IMR-90 (cell line): ENCODE measurements around the gene NRP1. TPM values are rescaled to one million over a fixed set of nuclear protein-coding genes. Genes with fewer than 3 reads are reported as not detected.

Experiments
- ATAC-seq: fragments of 200-7000 bp; cut with Tn5 transposase; 2 replicates; pipeline ENCODE4 v1.9.1; 2020; ENCODE audit warnings: low read depth, mild to moderate bottlenecking, moderate library complexity
- BruUV-seq: library from RNA; stranded (reverse); fragments of 400-500 nt; replicated peaks from 2 replicates; lab custom pipeline; 2021; lab: Mats Ljungman, UMichigan
- CTCF ChIA-PET: fragments of 300-600 bp; formaldehyde crosslinking; extraction: SDS; loops from one replicate; lab custom pipeline; 2021; ENCODE audit warnings: antibody characterized with exemption; lab: Yijun Ruan, JAX
- POLR2A ChIA-PET: fragments of 300-600 bp; sonication (Branson Sonifier 250); formaldehyde crosslinking; loops from one replicate; lab custom pipeline; 2022; ENCODE audit warnings: antibody characterized with exemption; ENCODE audit not compliant: unreplicated experiment; lab: Charles Lee
- DNase-seq: peaks from one replicate; pipeline ENCODE4 v3.0.0; 2013
- H2AFZ ChIP-seq: replicated peaks from 2 replicates; pipeline ENCODE3; 2013; ENCODE audit warnings: low read length, mild to moderate bottlenecking; ENCODE audit not compliant: poor library complexity
- H2AK5ac ChIP-seq: 2 replicates; pipeline ENCODE4 v1.6.1; 2013; ENCODE audit warnings: low read depth, low read length, inconsistent platforms
- H2AK9ac ChIP-seq: replicated peaks from 2 replicates; pipeline ENCODE3; 2013; ENCODE audit warnings: mild to moderate bottlenecking, low read depth, low read length, moderate library complexity; ENCODE audit not compliant: poor library complexity
- H2BK120ac ChIP-seq: 2 replicates; pipeline ENCODE4 v1.6.1; 2013; ENCODE audit warnings: low read depth, low read length, inconsistent platforms
- H2BK15ac ChIP-seq: 3 replicates; pipeline ENCODE4 v1.6.1; 2013; ENCODE audit warnings: low read depth, low read length, inconsistent platforms
- H2BK20ac ChIP-seq: 2 replicates; pipeline ENCODE4 v1.6.1; 2013; ENCODE audit warnings: low read depth, mild to moderate bottlenecking, inconsistent platforms, low read length, moderate library complexity
- H2BK5ac ChIP-seq: 2 replicates; pipeline ENCODE4 v1.6.1; 2013; ENCODE audit warnings: mild to moderate bottlenecking, low read depth, low read length, inconsistent platforms; ENCODE audit not compliant: poor library complexity, severe bottlenecking
- H3K14ac ChIP-seq: replicated peaks from 2 replicates; pipeline ENCODE4 v1.6.1; 2013; ENCODE audit warnings: low read depth, low read length, inconsistent platforms
- H3K18ac ChIP-seq: 2 replicates; pipeline ENCODE4 v1.6.1; 2013; ENCODE audit warnings: low read depth, low read length, control low read depth
- H3K23ac ChIP-seq: 2 replicates; pipeline ENCODE4 v1.6.1; 2013; ENCODE audit warnings: low read depth, low read length, inconsistent platforms
- H3K27ac ChIP-seq: 2 replicates; pipeline ENCODE4 v1.5.1; 2013; ENCODE audit warnings: mild to moderate bottlenecking, control low read depth, low read length; ENCODE audit not compliant: insufficient read depth
- H3K27me3 ChIP-seq: 2 replicates; pipeline ENCODE4 v1.6.1; 2013; ENCODE audit warnings: low read length; ENCODE audit not compliant: control insufficient read depth, insufficient read depth
- H3K36me3 ChIP-seq: 2 replicates; pipeline ENCODE4 v1.6.1; 2013; ENCODE audit warnings: low read length, mixed read lengths; ENCODE audit not compliant: control insufficient read depth, insufficient read depth
- H3K4ac ChIP-seq: 2 replicates; pipeline ENCODE4 v1.6.1; 2013; ENCODE audit warnings: low read depth, low read length, inconsistent platforms
- H3K4me1 ChIP-seq: 2 replicates; pipeline ENCODE4 v1.6.1; 2013; ENCODE audit warnings: low read length, mixed read lengths; ENCODE audit not compliant: control insufficient read depth, insufficient read depth
- H3K4me2 ChIP-seq: 2 replicates; pipeline ENCODE4 v1.6.1; 2013; ENCODE audit warnings: low read depth, mild to moderate bottlenecking, control low read depth, low read length, moderate library complexity
- H3K4me3 ChIP-seq: 2 replicates; pipeline ENCODE4 v1.5.1; 2013; ENCODE audit warnings: low read depth, mild to moderate bottlenecking, control low read depth, low read length, moderate library complexity; ENCODE audit not compliant: insufficient read depth
- H3K56ac ChIP-seq: 2 replicates; pipeline ENCODE4 v1.6.1; 2013; ENCODE audit warnings: low read length, inconsistent platforms; ENCODE audit not compliant: insufficient read depth; ENCODE audit errors: extremely low read depth
- H3K79me1 ChIP-seq, 2 experiments: 2 replicates each; pipeline ENCODE4 v1.6.1; 2013; ENCODE audit warnings: low read length in 2 of 2, inconsistent platforms in 1 of 2, low read depth in 1 of 2
- H3K9ac ChIP-seq: 2 replicates; pipeline ENCODE4 v1.6.1; 2013; ENCODE audit warnings: low read depth, low read length, control low read depth
- H3K9me1 ChIP-seq: 2 replicates; pipeline ENCODE4 v1.6.1; 2013; ENCODE audit warnings: low read length, inconsistent platforms; ENCODE audit not compliant: insufficient read depth
- H3K9me3 ChIP-seq: 2 replicates; pipeline ENCODE4 v1.6.1; 2013; ENCODE audit warnings: low read length; ENCODE audit not compliant: control insufficient read depth, insufficient read depth
- H4K20me1 ChIP-seq: 2 replicates; pipeline ENCODE4 v1.6.1; 2013; ENCODE audit warnings: low read length, inconsistent platforms; ENCODE audit not compliant: insufficient read depth
- H4K5ac ChIP-seq: 2 replicates; pipeline ENCODE4 v1.6.1; 2013; ENCODE audit warnings: mild to moderate bottlenecking, low read depth, low read length, control low read depth
- H4K8ac ChIP-seq, 2 experiments: 2 replicates each; pipeline ENCODE4 v1.6.1; 2013; ENCODE audit warnings: low read depth in 2 of 2, low read length in 2 of 2, control low read depth in 1 of 2, inconsistent platforms in 1 of 2
- H4K91ac ChIP-seq: 2 replicates; pipeline ENCODE4 v1.6.1; 2013; ENCODE audit warnings: low read depth, low read length, inconsistent platforms; ENCODE audit not compliant: insufficient read depth
- CEBPB ChIP-seq: IDR thresholded peaks from 2 replicates; pipeline ENCODE4 v1.6.1; 2012; ENCODE audit warnings: low read depth, low read length, improper control_type of control experiment
- FOS ChIP-seq: fragments of 150-350 bp; IDR thresholded peaks from 2 replicates; pipeline ENCODE4 v1.6.1; 2016; ENCODE audit warnings: low read depth, low read length
- MAFK ChIP-seq: IDR thresholded peaks from 2 replicates; pipeline ENCODE4 v1.6.1; 2012; ENCODE audit warnings: low read depth, low read length, improper control_type of control experiment
- WGBS, 2 experiments: methylation state at CpG; one replicate each; pipeline versions ENCODE4 v1.1.5 to v1.1.7; 2013; ENCODE audit warnings: missing lambda C conversion rate in 2 of 2; ENCODE audit not compliant: insufficient read length in 1 of 2; ENCODE audit errors: extremely low coverage in 2 of 2; 5-methylcytosine and 5-hydroxymethylcytosine counted together
- dilution Hi-C: fragments of 300-500 bp; cut with HindIII; formaldehyde crosslinking; loops from one replicate; pipeline ENCODE4 v1.14.3; 2018; ENCODE audit warnings: low sequenced_read_pairs; ENCODE audit not compliant: unreplicated experiment
- in situ Hi-C: fragments of 300-500 bp; cut with MboI; formaldehyde crosslinking; loops from 3 replicates; pipeline ENCODE4 v1.14.3; 2019; ENCODE audit warnings: low sequenced_read_pairs, inconsistent platforms, mixed read lengths
- intact Hi-C: fragments of 100-400 bp; cut with micrococcal nuclease; formaldehyde crosslinking; loops from 2 replicates; pipeline ENCODE4 v1.10.0; 2022
- polyA plus RNA-seq, 3 experiments: library from polyadenylated mRNA; depleted of rRNA; stranded (reverse); fragments of >200 nt; gene quantifications; 2 replicates each; pipeline ENCODE4 v1.2.3, GENCODE V29; 2012; ENCODE audit warnings: low replicate concordance in 1 of 3
- total RNA-seq: library from RNA; depleted of rRNA; stranded (reverse); fragments of >200 nt; gene quantifications from 2 replicates; pipeline ENCODE4 v1.2.3, GENCODE V29; 2012

NRP1 gene
- total and polyA plus RNA-seq, 2 of the 4 experiments (the other 2 are of a cell fraction): 108 to 227 TPM

DNA sequence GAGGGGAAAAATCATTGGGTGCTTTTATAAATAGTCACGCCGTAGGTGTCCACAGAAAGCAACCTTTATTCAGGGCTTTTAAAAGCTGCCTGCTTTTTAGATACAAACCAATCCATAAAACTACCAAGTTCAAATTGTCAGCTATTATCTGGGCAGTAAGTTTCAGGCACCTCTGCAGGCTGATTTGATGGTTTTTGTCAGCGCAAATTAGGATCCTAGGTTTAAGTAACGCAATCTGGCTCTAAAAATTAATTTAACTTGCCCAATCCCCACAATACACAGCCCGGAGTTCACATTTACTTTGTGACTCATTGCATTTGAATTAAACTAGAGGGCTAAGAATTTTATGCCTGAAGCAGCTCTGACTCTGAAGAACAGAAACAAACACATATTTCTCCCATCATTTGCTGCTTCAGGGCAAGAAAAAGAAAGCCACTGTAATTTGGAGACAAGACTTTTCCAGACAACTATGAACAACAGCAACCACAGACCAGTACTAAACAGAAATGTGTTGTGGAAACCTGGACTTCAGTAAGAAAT lies 43.3 kb downstream of the NRP1 start:
- BruUV-seq: no TSS peak
- Histone ChIP-seq H2BK5ac (peak overlapping the region; percentile 90), H3K56ac (peak overlapping the region; percentile 22; the same call in 1 of the 2 replicates), H3K9ac (no peak overlapping the region), H3K23ac (0 out of 2 replicates have a peak overlapping the region, but pooled peaks have one; percentile 19), H3K4me3 (no peak overlapping the region), H3K27ac (peak overlapping the region; percentile 49), H4K20me1 (peaks cover 13% of the 10 kb centered on the region; the same call in 1 of the 2 replicates), H2BK20ac (peak overlapping the region; percentile 65), H2AK5ac (peak overlapping the region; percentile 71; the same call in 1 of the 2 replicates), H3K4me2 (peak overlapping the region; percentile 62; the same call in 1 of the 2 replicates), H4K91ac (peak overlapping the region; percentile 61; the same call in 1 of the 2 replicates), H3K4ac (peak overlapping the region; percentile 62), H3K79me1 (peaks cover 44 to 74% of the 10 kb centered on the region in 2 experiments), H2BK120ac (peak overlapping the region; percentile 76), H2BK15ac (peak overlapping the region; percentile 52; the same call in 1 of the 3 replicates), H3K36me3 (0 out of 2 replicates have a peak, but pooled peaks cover 3% of the 10 kb centered on the region), H4K5ac (peak overlapping the region; percentile 22; the same call in 1 of the 2 replicates), H4K8ac (peak overlapping the region; percentile 60 to 62; a peak in 3 of 4 replicates), H3K27me3 (no peaks in the 10 kb centered on the region), H3K18ac (peak overlapping the region; percentile 55; the same call in 1 of the 2 replicates), H3K4me1 (peaks cover 14% of the 10 kb centered on the region), H2AFZ (no peak overlapping the region), H2AK9ac (no peak overlapping the region), H3K9me1 (peaks cover 14% of the 10 kb centered on the region), H3K14ac (peak overlapping the region; percentile 53), H3K9me3 (no peaks in the 10 kb centered on the region)
- ATAC-seq: peak; percentile 93
- peak; percentile 87 for DNase-seq
- ChIA-PET POLR2A (no interaction called here), CTCF (interaction anchor here (0.9 kb wide), 1 partner anchor 18 kb away, joined by 3 read pairs; no protein-coding TSS in a partner anchor)
- in situ Hi-C loops: no loop called here
- no CpG with 5 or more reads among the region's 5 CpGs for WGBS, 2 experiments
- intact Hi-C loops: loop anchor here (2.0 kb wide), 1 partner anchor 18 kb away; no protein-coding TSS in a partner anchor
- TF ChIP-seq CEBPB (peak; percentile 83), FOS (peak; percentile 73; the same call in 1 of the 2 replicates), MAFK (no peak)
- dilution Hi-C loops: no loop called here
